Natural killer cell (primary cell): ENCODE results near the gene IP6K2. TPM values are rescaled to one million over a fixed set of nuclear protein-coding genes. Genes with fewer than 3 reads are reported as not detected.

Source experiments
- ATAC-seq, 3 donors: fragments of 150-1000 bp in 2 of 3; fragments of 200-7000 bp in 1 of 3; cut with Tn5 transposase; 1 replicate in 1 of 3; 2 replicates in 2 of 3; pipeline ENCODE4 v1.10.0; 2021; ENCODE audit warnings: mild to moderate bottlenecking in 2 of 3, moderate library complexity in 2 of 3
- DNase-seq, 2 donors: peaks; one replicate each; pipeline versions ENCODE4 v3.0.0 to v3.0.0-alpha.2; 2013 to 2021; ENCODE audit warnings: mixed read lengths in 1 of 2
- H3K27ac ChIP-seq: one replicate; pipeline ENCODE4 v1.5.1; 2013; ENCODE audit warnings: mild to moderate bottlenecking, low read length
- H3K27me3 ChIP-seq: one replicate; pipeline ENCODE4 v1.6.1; 2013; ENCODE audit warnings: low read length; ENCODE audit not compliant: control insufficient read depth, insufficient read depth
- H3K36me3 ChIP-seq: one replicate; pipeline ENCODE4 v1.6.1; 2013; ENCODE audit warnings: low read length; ENCODE audit not compliant: control insufficient read depth, insufficient read depth
- H3K4me1 ChIP-seq: one replicate; pipeline ENCODE4 v1.6.1; 2013; ENCODE audit warnings: low read length; ENCODE audit not compliant: control insufficient read depth, insufficient read depth
- H3K4me3 ChIP-seq: one replicate; pipeline ENCODE4 v1.5.1; 2013; ENCODE audit warnings: low read length
- H3K9me3 ChIP-seq: one replicate; pipeline ENCODE4 v1.6.1; 2013; ENCODE audit warnings: low read length; ENCODE audit not compliant: control insufficient read depth, insufficient read depth
- H3K27ac Mint-ChIP-seq, 2 donors: one replicate each; pipeline ENCODE4 v1.8.0; 2022; ENCODE audit warnings: mild to moderate bottlenecking in 2 of 2, mixed read lengths in 2 of 2, moderate library complexity in 1 of 2
- H3K27me3 Mint-ChIP-seq, 2 donors: one replicate each; pipeline ENCODE4 v1.8.0; 2022; ENCODE audit warnings: low read depth in 2 of 2, mixed read lengths in 2 of 2
- H3K36me3 Mint-ChIP-seq: one replicate; pipeline ENCODE4 v1.8.0; 2022; ENCODE audit warnings: mixed read lengths
- H3K4me1 Mint-ChIP-seq, 2 donors: one replicate each; pipeline ENCODE4 v1.8.0; 2022; ENCODE audit warnings: mixed read lengths in 2 of 2
- H3K4me3 Mint-ChIP-seq: one replicate; pipeline ENCODE4 v1.8.0; 2022; ENCODE audit warnings: mild to moderate bottlenecking, moderate library complexity, mixed read lengths
- H3K9me3 Mint-ChIP-seq, 2 donors: one replicate each; pipeline ENCODE4 v1.8.0; 2022; ENCODE audit warnings: mixed read lengths in 2 of 2
- CTCF ChIP-seq: fragments of 200-600 bp; IDR thresholded peaks from one replicate; pipeline ENCODE4 v1.8.0; 2022; ENCODE audit warnings: antibody characterized with exemption
- WGBS: methylation state at CpG from one replicate; pipeline ENCODE4 v1.1.7; 2013; ENCODE audit warnings: missing lambda C conversion rate; ENCODE audit not compliant: insufficient coverage; 5-methylcytosine and 5-hydroxymethylcytosine counted together
- intact Hi-C: fragments of 100-400 bp; cut with micrococcal nuclease; formaldehyde crosslinking; loops from one replicate; pipeline ENCODE4 v1.14.2; 2022
- total RNA-seq, 4 donors: library from RNA; stranded (reverse); fragments of 120-200 nt in 1 of 4; gene quantifications; one replicate each; pipeline versions ENCODE4 v1.2.3 to v1.2.4, GENCODE V29; 2013 to 2022

Gene IP6K2
- total RNA-seq, 3 donors from 2014 or later (not counting 1 experiment from before 2014, with no cell fraction given) = 140 to 151 (median 148) TPM

- Histone ChIP-seq H3K36me3 (peaks cover 69% of the 10 kb centered on the region), H3K4me1 (peaks cover 7% of the 10 kb centered on the region), H3K27me3 (no peaks in the 10 kb centered on the region), H3K9me3 (no peaks in the 10 kb centered on the region), H3K27ac (no peak overlapping the region), H3K4me3 (no peak overlapping the region)
- peaks cover 8 to 20% of the 10 kb centered on the region in 2 donors for H3K4me1 Mint-ChIP-seq
- H3K36me3 Mint-ChIP-seq = peaks cover 6% of the 10 kb centered on the region
- intact Hi-C loops = no loop called here
- no peak for TF ChIP-seq CTCF
- no peaks in the 10 kb centered on the region for H3K27me3 Mint-ChIP-seq
- H3K27ac Mint-ChIP-seq = peak overlapping the region; percentile 1 to 30
- H3K9me3 Mint-ChIP-seq = no peaks in the 10 kb centered on the region
- DNase-seq (no peak), ATAC-seq (no peak)
- H3K4me3 Mint-ChIP-seq = no peak overlapping the region
- 100% methylated on average over 2 of the region's 2 CpGs for WGBS
These were observed 26.1 kb downstream of the IP6K2 start for GRCh38 chr3:48690846-48691458.

GRCh38 chr3:48689384-48689783, 27.6 kb downstream of the IP6K2 start:
- H3K27me3 ChIP-seq = no peaks in the 10 kb centered on the region
- H3K9me3 ChIP-seq = no peaks in the 10 kb centered on the region
- intact Hi-C loops = loop anchor here (5.0 kb wide), 1 partner anchor 403 kb away; the partner anchor contains the start of gene QRICH1
- no peak overlapping the region for H3K4me3 Mint-ChIP-seq
- H3K9me3 Mint-ChIP-seq = no peaks in the 10 kb centered on the region
- H3K36me3 ChIP-seq = peaks cover 58% of the 10 kb centered on the region
- 98% methylated on average over 3 of the region's 5 CpGs for WGBS
- H3K27ac Mint-ChIP-seq = no peak overlapping the region
- H3K36me3 Mint-ChIP-seq = peaks cover 6% of the 10 kb centered on the region
- no peak for TF ChIP-seq CTCF
- H3K27ac ChIP-seq = no peak overlapping the region
- H3K4me1 Mint-ChIP-seq = peaks cover 18 to 27% of the 10 kb centered on the region in 2 donors
- ATAC-seq = no peak
- DNase-seq = no peak
- peaks cover 18% of the 10 kb centered on the region for H3K4me1 ChIP-seq
- H3K27me3 Mint-ChIP-seq = no peaks in the 10 kb centered on the region
- H3K4me3 ChIP-seq = no peak overlapping the region

- H3K27ac Mint-ChIP-seq = peak overlapping the region in 1 of 2 donors; percentile 36
- H3K27ac ChIP-seq = no peak overlapping the region
These were observed 28.3 kb downstream of the IP6K2 start for GRCh38 chr3:48688737-48689075.

More at GRCh38 chr3:48688737-48689075, 28.3 kb downstream of the IP6K2 start:
- no peak for TF ChIP-seq CTCF
- Mint-ChIP-seq H3K4me1 (peaks cover 25 to 34% of the 10 kb centered on the region in 2 donors), H3K36me3 (peaks cover 6% of the 10 kb centered on the region), H3K27me3 (no peaks in the 10 kb centered on the region), H3K4me3 (no peak overlapping the region), H3K9me3 (no peaks in the 10 kb centered on the region)
- Histone ChIP-seq H3K4me3 (no peak overlapping the region), H3K4me1 (peaks cover 23% of the 10 kb centered on the region), H3K36me3 (peaks cover 51% of the 10 kb centered on the region), H3K9me3 (no peaks in the 10 kb centered on the region), H3K27me3 (no peaks in the 10 kb centered on the region)
- DNase-seq (no peak), ATAC-seq (no peak)
- intact Hi-C loops = loop anchor here (5.0 kb wide), 1 partner anchor 404 kb away; the partner anchor contains the start of gene QRICH1
- WGBS = 93% methylated on average over 3 of the region's 3 CpGs
